CD14-positive monocyte (primary cell): ENCODE measurements around the gene CPAMD8. TPM values are rescaled to one million over a fixed set of nuclear protein-coding genes. Genes with fewer than 3 reads are reported as not detected.

Experiments
- DNase-seq, 3 donors: peaks; one replicate each; pipeline ENCODE4 v3.0.0-alpha.2; 2011 to 2022
- H2AFZ ChIP-seq: 2 replicates; pipeline ENCODE4 v1.6.0; 2012; ENCODE audit warnings: mild to moderate bottlenecking, low read depth, low read length, inconsistent platforms; ENCODE audit not compliant: insufficient read depth, poor library complexity, severe bottlenecking
- H3K27ac ChIP-seq, 2 donors: 1 replicate in 1 of 2; 2 replicates in 1 of 2; pipeline ENCODE4 v1.5.1; 2012 to 2013; ENCODE audit warnings: low read length in 2 of 2, control low read depth in 1 of 2, inconsistent platforms in 1 of 2, low read depth in 1 of 2, mild to moderate bottlenecking in 1 of 2
- H3K27me3 ChIP-seq, 2 donors: one replicate each; pipeline versions ENCODE4 v1.6.0 to v1.6.1; 2011 to 2013; ENCODE audit warnings: low read length in 2 of 2; ENCODE audit not compliant: control insufficient read depth in 2 of 2, insufficient read depth in 2 of 2
- H3K36me3 ChIP-seq, 2 donors: replicated peaks in 1 of 2; 1 replicate in 1 of 2; 2 replicates in 1 of 2; pipeline versions ENCODE4 v1.5.1 to v1.6.1; 2012 to 2013; ENCODE audit warnings: low read length in 2 of 2, control low read depth in 1 of 2, inconsistent platforms in 1 of 2, mild to moderate bottlenecking in 1 of 2; ENCODE audit not compliant: insufficient read depth in 2 of 2, control insufficient read depth in 1 of 2
- H3K4me1 ChIP-seq, 2 donors: 1 replicate in 1 of 2; 2 replicates in 1 of 2; pipeline versions ENCODE4 v1.5.1 to v1.6.1; 2012 to 2013; ENCODE audit warnings: low read length in 2 of 2, control low read depth in 1 of 2, inconsistent platforms in 1 of 2, mild to moderate bottlenecking in 1 of 2, moderate library complexity in 1 of 2; ENCODE audit not compliant: insufficient read depth in 2 of 2, control insufficient read depth in 1 of 2
- H3K4me2 ChIP-seq: replicated peaks from 2 replicates; pipeline ENCODE3; 2012; ENCODE audit warnings: low read length, moderate library complexity, mild to moderate bottlenecking; ENCODE audit not compliant: poor library complexity, severe bottlenecking; ENCODE audit errors: extremely low read depth
- H3K4me3 ChIP-seq, 3 experiments: fragments of 200-600 bp in 1 of 3; sonication (generic) in 1 of 3; replicated peaks in 1 of 3; 1 replicate in 2 of 3; 2 replicates in 1 of 3; pipeline ENCODE4 v1.5.1; 2011 to 2013; ENCODE audit warnings: low read length in 3 of 3, mild to moderate bottlenecking in 3 of 3, control low read depth in 2 of 3, low read depth in 2 of 3, inconsistent platforms in 1 of 3, moderate library complexity in 1 of 3
- H3K79me2 ChIP-seq: 2 replicates; pipeline ENCODE4 v1.6.0; 2012; ENCODE audit warnings: mild to moderate bottlenecking, control low read depth, inconsistent platforms, low read length, moderate library complexity; ENCODE audit not compliant: insufficient read depth
- H3K9ac ChIP-seq: 2 replicates; pipeline ENCODE4 v1.6.0; 2017; ENCODE audit warnings: low read length, mild to moderate bottlenecking; ENCODE audit not compliant: insufficient read depth, poor library complexity, severe bottlenecking
- H3K9me3 ChIP-seq, 2 donors: replicated peaks in 1 of 2; 1 replicate in 1 of 2; 2 replicates in 1 of 2; pipeline versions ENCODE4 v1.5.1 to v1.6.1; 2012 to 2013; ENCODE audit warnings: low read length in 2 of 2, control low read depth in 1 of 2; ENCODE audit not compliant: control insufficient read depth in 1 of 2, insufficient read depth in 1 of 2
- H4K20me1 ChIP-seq: 2 replicates; pipeline ENCODE4 v1.6.0; 2012; ENCODE audit warnings: mild to moderate bottlenecking, low read length, control low read depth, moderate library complexity; ENCODE audit not compliant: insufficient read depth
- H3K27ac Mint-ChIP-seq, 7 donors: one replicate each; pipeline ENCODE4 v1.8.0; 2020; ENCODE audit warnings: mild to moderate bottlenecking in 7 of 7, mixed read lengths in 7 of 7, moderate library complexity in 6 of 7, inconsistent platforms in 2 of 7
- H3K27me3 Mint-ChIP-seq, 3 donors: one replicate each; pipeline ENCODE4 v1.8.0; 2021 to 2022; ENCODE audit warnings: low read depth in 3 of 3, mild to moderate bottlenecking in 3 of 3, mixed read lengths in 3 of 3, moderate library complexity in 3 of 3, inconsistent platforms in 1 of 3
- H3K36me3 Mint-ChIP-seq, 2 donors: one replicate each; pipeline ENCODE4 v1.8.0; 2020; ENCODE audit warnings: mixed read lengths in 2 of 2, inconsistent platforms in 1 of 2, mild to moderate bottlenecking in 1 of 2
- H3K4me1 Mint-ChIP-seq: one replicate; pipeline ENCODE4 v1.8.0; 2020; ENCODE audit warnings: mild to moderate bottlenecking, mixed read lengths
- H3K4me3 Mint-ChIP-seq, 2 donors: one replicate each; pipeline ENCODE4 v1.8.0; 2020; ENCODE audit warnings: mild to moderate bottlenecking in 2 of 2, mixed read lengths in 2 of 2, moderate library complexity in 1 of 2
- H3K9me3 Mint-ChIP-seq, 7 donors: one replicate each; pipeline ENCODE4 v1.8.0; 2020 to 2022; ENCODE audit warnings: mixed read lengths in 7 of 7, mild to moderate bottlenecking in 6 of 7, moderate library complexity in 6 of 7, inconsistent platforms in 2 of 7
- CTCF ChIP-seq: fragments of 200-600 bp; IDR thresholded peaks from one replicate; pipeline ENCODE4 v1.8.0; 2022; ENCODE audit warnings: antibody characterized with exemption, mild to moderate bottlenecking
- WGBS: methylation state at CpG from one replicate; pipeline ENCODE4 v1.1.5; 2013; ENCODE audit warnings: missing lambda C conversion rate; ENCODE audit not compliant: insufficient coverage; 5-methylcytosine and 5-hydroxymethylcytosine counted together
- intact Hi-C, 2 donors: fragments of 100-400 bp; cut with micrococcal nuclease; formaldehyde crosslinking; loops; one replicate each; pipeline versions ENCODE4 v1.15.0 to v1.15.1; 2023
- polyA plus RNA-seq, 3 donors: library from polyadenylated mRNA; depleted of rRNA in 1 of 3; unstranded in 2 of 3; stranded (reverse) in 1 of 3; fragments of 300-500 nt in 2 of 3; fragments of >200 nt in 1 of 3; fragmentation: Illumina TruSeq in 2 of 3; gene quantifications; 1 replicate in 2 of 3; 2 replicates in 1 of 3; pipeline ENCODE4 v1.2.3, GENCODE V29; 2012 to 2021

The CPAMD8 gene
- polyA plus RNA-seq, 3 donors, result 5.1 to 53.4 (median 5.4) TPM

- peak overlapping the region in 2 of 7 donors; percentile 32 to 54 for H3K27ac Mint-ChIP-seq
- no peak overlapping the region for H3K9ac ChIP-seq
Measured at GRCh38 chr19:16893686-16893989, 133.0 kb downstream of the CPAMD8 start.

More at GRCh38 chr19:16893686-16893989, 133.0 kb downstream of the CPAMD8 start:
- H3K4me1 ChIP-seq, result peaks cover 44 to 49% of the 10 kb centered on the region in 2 donors
- no peaks in the 10 kb centered on the region for H3K36me3 ChIP-seq
- DNase-seq, result peak in 2 of 3 donors; percentile 27 to 31
- peak overlapping the region in 1 of 3 experiments; percentile 7 for H3K4me3 ChIP-seq
- Mint-ChIP-seq H3K27me3 (peaks cover 41 to 78% (median 48%) of the 10 kb centered on the region in 3 donors), H3K9me3 (peaks cover 0 to 9% (median 2%) of the 10 kb centered on the region in 7 donors), H3K4me1 (peaks cover 43% of the 10 kb centered on the region), H3K36me3 (peaks cover 12 to 17% of the 10 kb centered on the region in 2 donors), H3K4me3 (peak overlapping the region in 1 of 2 donors; percentile 73)
- no peak for TF ChIP-seq CTCF
- H3K9me3 ChIP-seq, result no peaks in the 10 kb centered on the region
- no peak overlapping the region for H3K27ac ChIP-seq
- WGBS, result 3% methylated on average over 14 of the region's 14 CpGs
- intact Hi-C loops, result loop anchor here in 1 of 2 donors (5.0 kb wide), 1 partner anchor 61 kb away; no protein-coding TSS in a partner anchor
- H2AFZ ChIP-seq, result peak overlapping the region; percentile 38
- no peaks in the 10 kb centered on the region for H4K20me1 ChIP-seq
- H3K79me2 ChIP-seq, result no peaks in the 10 kb centered on the region
- H3K27me3 ChIP-seq, result peaks cover 0 to 46% of the 10 kb centered on the region in 2 donors
- H3K4me2 ChIP-seq, result peak overlapping the region; percentile 21
